ENCODE measurements around the gene ALKBH3. TPM values are rescaled to one million over a fixed set of nuclear protein-coding genes. Genes with fewer than 3 reads are reported as not detected.
A peak's percentile ranks its signal among the peaks of the same experiment; 100 is the strongest.

Gene ALKBH3
- total and polyA plus RNA-seq, 2 of the 13 experiments (the other 11 are each of a cell fraction or from before 2014, with no cell fraction given): 17.8 to 36.1 TPM

DNA sequence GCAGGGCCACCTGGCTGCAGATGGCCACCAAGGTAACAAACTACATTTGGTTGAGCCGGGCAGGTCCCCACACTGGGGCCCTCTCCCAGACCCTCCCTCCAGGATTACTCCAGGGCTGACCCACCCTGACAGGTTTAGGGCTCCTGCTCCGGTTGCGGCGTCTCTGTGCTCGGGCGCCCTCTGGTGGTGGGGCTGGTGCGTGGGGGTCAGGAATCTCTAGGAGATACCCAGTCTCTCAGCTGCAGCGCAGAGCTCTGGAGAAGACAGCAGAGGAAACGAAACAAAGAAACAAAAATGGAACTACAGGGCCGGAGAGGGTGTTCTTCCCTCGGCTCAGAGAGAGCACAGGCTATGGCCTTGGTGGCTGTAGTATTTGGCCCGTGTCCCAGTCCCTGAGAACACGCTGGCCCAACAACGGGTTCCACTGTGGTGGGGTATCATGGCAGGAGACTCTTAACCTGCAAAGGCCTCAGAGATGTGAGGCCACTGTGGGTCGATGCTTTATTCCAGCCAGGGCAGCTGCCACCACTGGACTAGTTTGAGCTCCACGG is 64.2 kb downstream of the ALKBH3 start:
- in situ Hi-C loops (cut with HindIII; ENCODE audit: extremely low pct_ligation_motif_present, low pct_unique_long_range_greater_than_20kb): loop anchor here (5.0 kb wide), 1 partner anchor 63 kb away; the partner anchor contains the start of gene ALKBH3
- no peak for FAIRE-seq
- DNase-seq (ENCODE audit: low spot score): peak; percentile 19
- TF ChIP-seq ZNF703 (CRISPR knock-in tag; IDR thresholded peaks at IDR 0.05; ENCODE audit: borderline replicate concordance): no peak
- TF ChIP-seq, protein P1, sequence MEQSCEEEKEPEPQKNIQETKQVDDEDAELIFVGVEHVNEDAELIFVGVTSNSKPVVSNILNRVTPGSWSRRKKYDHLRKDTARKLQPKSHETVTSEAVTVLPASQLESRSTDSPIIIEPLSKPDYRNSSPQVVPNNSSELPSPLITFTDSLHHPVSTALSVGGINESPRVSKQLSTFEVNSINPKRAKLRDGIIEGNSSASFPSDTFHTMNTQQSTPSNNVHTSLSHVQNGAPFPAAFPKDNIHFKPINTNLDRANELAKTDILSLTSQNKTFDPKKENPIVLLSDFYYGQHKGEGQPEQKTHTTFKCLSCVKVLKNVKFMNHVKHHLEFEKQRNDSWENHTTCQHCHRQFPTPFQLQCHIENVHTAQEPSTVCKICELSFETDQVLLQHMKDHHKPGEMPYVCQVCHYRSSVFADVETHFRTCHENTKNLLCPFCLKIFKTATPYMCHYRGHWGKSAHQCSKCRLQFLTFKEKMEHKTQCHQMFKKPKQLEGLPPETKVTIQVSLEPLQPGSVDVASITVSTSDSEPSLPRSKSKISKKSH (CRISPR knock-in tag; IDR thresholded peaks at IDR 0.05; ENCODE audit: borderline replicate concordance): no peak
- TF ChIP-seq ZKSCAN8 (CRISPR knock-in tag; IDR thresholded peaks at IDR 0.05; ENCODE audit: borderline replicate concordance): no peak
- no peak for TF ChIP-seq ZFP1 (CRISPR knock-in tag; IDR thresholded peaks at IDR 0.05)
- TF ChIP-seq, protein P2, sequence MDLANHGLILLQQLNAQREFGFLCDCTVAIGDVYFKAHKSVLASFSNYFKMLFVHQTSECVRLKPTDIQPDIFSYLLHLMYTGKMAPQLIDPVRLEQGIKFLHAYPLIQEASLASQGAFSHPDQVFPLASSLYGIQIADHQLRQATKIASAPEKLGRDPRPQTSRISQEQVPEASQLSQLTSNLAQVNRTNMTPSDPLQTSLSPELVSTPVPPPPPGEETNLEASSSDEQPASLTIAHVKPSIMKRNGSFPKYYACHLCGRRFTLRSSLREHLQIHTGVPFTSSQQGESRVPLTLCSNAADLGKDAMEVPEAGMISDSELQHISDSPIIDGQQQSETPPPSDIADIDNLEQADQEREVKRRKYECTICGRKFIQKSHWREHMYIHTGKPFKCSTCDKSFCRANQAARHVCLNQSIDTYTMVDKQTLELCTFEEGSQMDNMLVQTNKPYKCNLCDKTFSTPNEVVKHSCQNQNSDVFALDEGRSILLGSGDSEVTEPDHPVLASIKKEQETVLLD (CRISPR knock-in tag; IDR thresholded peaks at IDR 0.05; ENCODE audit: low read depth): no peak
- TF ChIP-seq, protein P3, sequence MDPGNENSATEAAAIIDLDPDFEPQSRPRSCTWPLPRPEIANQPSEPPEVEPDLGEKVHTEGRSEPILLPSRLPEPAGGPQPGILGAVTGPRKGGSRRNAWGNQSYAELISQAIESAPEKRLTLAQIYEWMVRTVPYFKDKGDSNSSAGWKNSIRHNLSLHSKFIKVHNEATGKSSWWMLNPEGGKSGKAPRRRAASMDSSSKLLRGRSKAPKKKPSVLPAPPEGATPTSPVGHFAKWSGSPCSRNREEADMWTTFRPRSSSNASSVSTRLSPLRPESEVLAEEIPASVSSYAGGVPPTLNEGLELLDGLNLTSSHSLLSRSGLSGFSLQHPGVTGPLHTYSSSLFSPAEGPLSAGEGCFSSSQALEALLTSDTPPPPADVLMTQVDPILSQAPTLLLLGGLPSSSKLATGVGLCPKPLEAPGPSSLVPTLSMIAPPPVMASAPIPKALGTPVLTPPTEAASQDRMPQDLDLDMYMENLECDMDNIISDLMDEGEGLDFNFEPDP (CRISPR knock-in tag; conservative IDR thresholded peaks at IDR 0.05): no peak
- TF ChIP-seq RBFOX2 (IDR thresholded peaks at IDR 0.05; ENCODE audit: low read depth, low read length): no peak
- TF ChIP-seq, protein P4, sequence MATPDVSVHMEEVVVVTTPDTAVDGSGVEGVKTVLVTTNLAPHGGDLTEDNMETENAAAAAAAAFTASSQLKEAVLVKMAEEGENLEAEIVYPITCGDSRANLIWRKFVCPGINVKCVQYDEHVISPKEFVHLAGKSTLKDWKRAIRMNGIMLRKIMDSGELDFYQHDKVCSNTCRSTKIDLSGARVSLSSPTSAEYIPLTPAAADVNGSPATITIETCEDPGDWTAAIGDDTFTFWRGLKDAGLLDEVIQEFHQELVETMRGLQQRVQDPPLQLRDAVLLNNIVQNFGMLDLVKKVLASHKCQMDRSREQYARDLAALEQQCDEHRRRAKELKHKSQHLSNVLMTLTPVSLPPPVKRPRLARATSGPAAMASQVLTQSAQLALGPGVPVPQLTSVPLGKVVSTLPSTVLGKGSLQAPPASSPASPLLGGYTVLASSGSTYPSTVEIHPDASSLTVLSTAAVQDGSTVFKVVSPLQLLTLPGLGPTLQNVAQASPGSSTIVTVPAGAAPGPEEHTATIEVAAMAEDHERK (CRISPR knock-in tag; IDR thresholded peaks at IDR 0.05; ENCODE audit: low read depth): no peak
- TF ChIP-seq, protein P5, sequence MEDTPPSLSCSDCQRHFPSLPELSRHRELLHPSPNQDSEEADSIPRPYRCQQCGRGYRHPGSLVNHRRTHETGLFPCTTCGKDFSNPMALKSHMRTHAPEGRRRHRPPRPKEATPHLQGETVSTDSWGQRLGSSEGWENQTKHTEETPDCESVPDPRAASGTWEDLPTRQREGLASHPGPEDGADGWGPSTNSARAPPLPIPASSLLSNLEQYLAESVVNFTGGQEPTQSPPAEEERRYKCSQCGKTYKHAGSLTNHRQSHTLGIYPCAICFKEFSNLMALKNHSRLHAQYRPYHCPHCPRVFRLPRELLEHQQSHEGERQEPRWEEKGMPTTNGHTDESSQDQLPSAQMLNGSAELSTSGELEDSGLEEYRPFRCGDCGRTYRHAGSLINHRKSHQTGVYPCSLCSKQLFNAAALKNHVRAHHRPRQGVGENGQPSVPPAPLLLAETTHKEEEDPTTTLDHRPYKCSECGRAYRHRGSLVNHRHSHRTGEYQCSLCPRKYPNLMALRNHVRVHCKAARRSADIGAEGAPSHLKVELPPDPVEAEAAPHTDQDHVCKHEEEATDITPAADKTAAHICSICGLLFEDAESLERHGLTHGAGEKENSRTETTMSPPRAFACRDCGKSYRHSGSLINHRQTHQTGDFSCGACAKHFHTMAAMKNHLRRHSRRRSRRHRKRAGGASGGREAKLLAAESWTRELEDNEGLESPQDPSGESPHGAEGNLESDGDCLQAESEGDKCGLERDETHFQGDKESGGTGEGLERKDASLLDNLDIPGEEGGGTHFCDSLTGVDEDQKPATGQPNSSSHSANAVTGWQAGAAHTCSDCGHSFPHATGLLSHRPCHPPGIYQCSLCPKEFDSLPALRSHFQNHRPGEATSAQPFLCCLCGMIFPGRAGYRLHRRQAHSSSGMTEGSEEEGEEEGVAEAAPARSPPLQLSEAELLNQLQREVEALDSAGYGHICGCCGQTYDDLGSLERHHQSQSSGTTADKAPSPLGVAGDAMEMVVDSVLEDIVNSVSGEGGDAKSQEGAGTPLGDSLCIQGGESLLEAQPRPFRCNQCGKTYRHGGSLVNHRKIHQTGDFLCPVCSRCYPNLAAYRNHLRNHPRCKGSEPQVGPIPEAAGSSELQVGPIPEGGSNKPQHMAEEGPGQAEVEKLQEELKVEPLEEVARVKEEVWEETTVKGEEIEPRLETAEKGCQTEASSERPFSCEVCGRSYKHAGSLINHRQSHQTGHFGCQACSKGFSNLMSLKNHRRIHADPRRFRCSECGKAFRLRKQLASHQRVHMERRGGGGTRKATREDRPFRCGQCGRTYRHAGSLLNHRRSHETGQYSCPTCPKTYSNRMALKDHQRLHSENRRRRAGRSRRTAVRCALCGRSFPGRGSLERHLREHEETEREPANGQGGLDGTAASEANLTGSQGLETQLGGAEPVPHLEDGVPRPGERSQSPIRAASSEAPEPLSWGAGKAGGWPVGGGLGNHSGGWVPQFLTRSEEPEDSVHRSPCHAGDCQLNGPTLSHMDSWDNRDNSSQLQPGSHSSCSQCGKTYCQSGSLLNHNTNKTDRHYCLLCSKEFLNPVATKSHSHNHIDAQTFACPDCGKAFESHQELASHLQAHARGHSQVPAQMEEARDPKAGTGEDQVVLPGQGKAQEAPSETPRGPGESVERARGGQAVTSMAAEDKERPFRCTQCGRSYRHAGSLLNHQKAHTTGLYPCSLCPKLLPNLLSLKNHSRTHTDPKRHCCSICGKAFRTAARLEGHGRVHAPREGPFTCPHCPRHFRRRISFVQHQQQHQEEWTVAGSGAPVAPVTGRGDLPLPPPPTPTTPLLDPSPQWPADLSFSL (CRISPR knock-in tag; IDR thresholded peaks at IDR 0.05): no peak
- no peak for TF ChIP-seq ZNF766 (CRISPR knock-in tag; IDR thresholded peaks at IDR 0.05; ENCODE audit: borderline replicate concordance)
- no peak for TF ChIP-seq NAIF1 (CRISPR knock-in tag; IDR thresholded peaks at IDR 0.05; ENCODE audit: borderline replicate concordance)

More for the DNA sequence above, 64.2 kb downstream of the ALKBH3 start:
- Histone ChIP-seq H4K20me1 (ENCODE audit: insufficient read depth, low read length) (peaks cover 2% of the 10 kb centered on the region; the same call in 1 of the 2 replicates), H2AFZ (ENCODE audit: low read length) (no peak overlapping the region), H3K4me2 (ENCODE audit: low read depth, low read length) (no peak overlapping the region), H3K9me3 (ENCODE audit: low read length) (no peaks in the 10 kb centered on the region), H3K4me1 (ENCODE audit: insufficient read depth, low read length) (peaks cover 17% of the 10 kb centered on the region), H3K36me3 (replicated peaks in 1 of 2; ENCODE audit: control insufficient read depth in 1 of 2, insufficient read depth in 2 of 2, low read length in 2 of 2) (no peaks in the 10 kb centered on the region), H3K4me3 (replicated peaks in 1 of 3; ENCODE audit: insufficient read depth in 1 of 3, low read depth in 2 of 3, low read length in 3 of 3) (no peak overlapping the region), H3K9ac (ENCODE audit: insufficient read depth, low read depth, low read length) (no peak overlapping the region), H3K27me3 (ENCODE audit: control insufficient read depth in 1 of 2, insufficient read depth in 2 of 2, low read length in 2 of 2) (peaks cover 11 to 43% of the 10 kb centered on the region in 2 experiments), H3K27ac (ENCODE audit: extremely low read length, insufficient read depth, low read length) (no peak overlapping the region), H3K79me2 (ENCODE audit: insufficient read depth, low read length) (no peaks in the 10 kb centered on the region)
- peak; percentile 64 for ATAC-seq
- intact Hi-C loops (cut with micrococcal nuclease; ENCODE audit: unreplicated experiment): loop anchor here (1.0 to 5.0 kb wide), 2 partner anchors 55 to 92 kb away; no protein-coding TSS in a partner anchor
- POLR2A ChIA-PET: no interaction called here
- whole genome bisulfite sequencing (ENCODE audit: low lambda C conversion rate): 10% methylated on average over 14 of the region's 16 CpGs
- no TSS peak for BruUV-seq (replicated peaks)
- CTCF ChIA-PET (ENCODE audit: low intra/inter-chr PET ratio, low total read pairs): interaction anchor here (2.8 kb wide), 1 partner anchor 55 kb away, joined by 31 read pairs; no protein-coding TSS in a partner anchor
